Esophagus muscularis mucosa (tissue), 3 donors: ENCODE data around the gene PAQR6.

Source experiments
- CTCF ChIP-seq, 3 experiments: fragments of 200-600 bp in 2 of 3; fragments of 450-650 bp in 1 of 3; sonication (generic) in 2 of 3; IDR thresholded peaks; one replicate each; pipeline ENCODE4 v1.5.1; 2017 to 2019; ENCODE audit warnings: antibody characterized with exemption in 3 of 3, mild to moderate bottlenecking in 2 of 3, moderate library complexity in 1 of 3
- EP300 ChIP-seq: sonication (generic); formaldehyde crosslinking; IDR thresholded peaks from one replicate; pipeline ENCODE4 v1.6.1; 2017; ENCODE audit warnings: antibody characterized with exemption

GRCh38 chr1:156213644-156213966 is 34.3 kb downstream of the PAQR6 start:
- no peak for TF ChIP-seq EP300
- no peak for TF ChIP-seq CTCF (IDR thresholded peaks at IDR 0.05)
